Kidney epithelial cell (primary cell): ENCODE measurements around the gene CCR6. TPM values are rescaled to one million over a fixed set of nuclear protein-coding genes. Genes with fewer than 3 reads are reported as not detected.

Source experiments
- DNase-seq: peaks from one replicate; pipeline ENCODE4 v3.0.0-alpha.2; 2010; ENCODE audit warnings: low read depth
- H3K27me3 ChIP-seq: 2 replicates; pipeline ENCODE4 v1.6.0; 2011; ENCODE audit warnings: low read length; ENCODE audit not compliant: control insufficient read depth, insufficient read depth
- H3K36me3 ChIP-seq: 2 replicates; pipeline ENCODE4 v1.5.1; 2011; ENCODE audit warnings: low read length; ENCODE audit not compliant: control insufficient read depth, insufficient read depth
- H3K4me3 ChIP-seq: 2 replicates; pipeline ENCODE4 v1.5.1; 2011; ENCODE audit warnings: low read depth, mild to moderate bottlenecking, control low read depth, low read length
- total RNA-seq: library from RNA; depleted of rRNA; stranded (reverse); fragments of >200 nt; gene quantifications from 2 replicates; pipeline ENCODE4 v1.2.3, GENCODE V29; 2015
- TF ChIP-seq, protein P1 (sequence below): IDR thresholded peaks from 2 replicates; pipeline ENCODE4 v1.5.1; 2011; ENCODE audit warnings: mild to moderate bottlenecking, moderate library complexity, low read length, control low read depth, inconsistent platforms; ENCODE audit not compliant: insufficient read depth, poor library complexity, severe bottlenecking

The CCR6 gene
- total RNA-seq, 1 donor from 2014 or later: not detected

GRCh38 chr6:167113935-167114910, 8.7 kb upstream of the CCR6 start:
- H3K27me3 ChIP-seq: peaks cover 22% of the 10 kb centered on the region
- no peak overlapping the region for H3K4me3 ChIP-seq
- no peaks in the 10 kb centered on the region for H3K36me3 ChIP-seq
- DNase-seq: no peak
- TF ChIP-seq, protein P1, sequence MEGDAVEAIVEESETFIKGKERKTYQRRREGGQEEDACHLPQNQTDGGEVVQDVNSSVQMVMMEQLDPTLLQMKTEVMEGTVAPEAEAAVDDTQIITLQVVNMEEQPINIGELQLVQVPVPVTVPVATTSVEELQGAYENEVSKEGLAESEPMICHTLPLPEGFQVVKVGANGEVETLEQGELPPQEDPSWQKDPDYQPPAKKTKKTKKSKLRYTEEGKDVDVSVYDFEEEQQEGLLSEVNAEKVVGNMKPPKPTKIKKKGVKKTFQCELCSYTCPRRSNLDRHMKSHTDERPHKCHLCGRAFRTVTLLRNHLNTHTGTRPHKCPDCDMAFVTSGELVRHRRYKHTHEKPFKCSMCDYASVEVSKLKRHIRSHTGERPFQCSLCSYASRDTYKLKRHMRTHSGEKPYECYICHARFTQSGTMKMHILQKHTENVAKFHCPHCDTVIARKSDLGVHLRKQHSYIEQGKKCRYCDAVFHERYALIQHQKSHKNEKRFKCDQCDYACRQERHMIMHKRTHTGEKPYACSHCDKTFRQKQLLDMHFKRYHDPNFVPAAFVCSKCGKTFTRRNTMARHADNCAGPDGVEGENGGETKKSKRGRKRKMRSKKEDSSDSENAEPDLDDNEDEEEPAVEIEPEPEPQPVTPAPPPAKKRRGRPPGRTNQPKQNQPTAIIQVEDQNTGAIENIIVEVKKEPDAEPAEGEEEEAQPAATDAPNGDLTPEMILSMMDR: no peak

DNA sequence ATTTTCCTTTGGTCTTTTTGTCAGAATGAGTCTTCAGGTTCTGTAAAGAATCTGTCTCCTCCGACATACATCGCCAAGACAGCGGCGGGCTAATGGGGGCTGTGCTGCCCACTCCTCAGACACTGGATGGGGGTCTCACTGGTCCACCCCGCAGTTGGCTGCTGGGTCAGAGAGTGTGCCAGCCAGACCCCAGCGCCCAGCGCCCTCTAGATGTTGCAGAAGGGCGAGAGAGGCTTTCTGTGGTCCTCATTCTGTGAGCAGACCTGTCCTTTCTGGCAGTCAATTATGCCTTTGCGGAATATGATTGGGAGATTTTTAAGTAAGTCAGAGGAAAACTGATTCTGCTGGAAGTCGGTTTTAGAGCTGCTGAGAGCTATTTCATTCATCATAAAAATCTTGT, 7.8 kb upstream of the CCR6 start:
- H3K4me3 ChIP-seq: no peak overlapping the region
- peaks cover 22% of the 10 kb centered on the region for H3K27me3 ChIP-seq
- no peaks in the 10 kb centered on the region for H3K36me3 ChIP-seq
- TF ChIP-seq, protein P1: no peak
- DNase-seq: no peak

DNA sequence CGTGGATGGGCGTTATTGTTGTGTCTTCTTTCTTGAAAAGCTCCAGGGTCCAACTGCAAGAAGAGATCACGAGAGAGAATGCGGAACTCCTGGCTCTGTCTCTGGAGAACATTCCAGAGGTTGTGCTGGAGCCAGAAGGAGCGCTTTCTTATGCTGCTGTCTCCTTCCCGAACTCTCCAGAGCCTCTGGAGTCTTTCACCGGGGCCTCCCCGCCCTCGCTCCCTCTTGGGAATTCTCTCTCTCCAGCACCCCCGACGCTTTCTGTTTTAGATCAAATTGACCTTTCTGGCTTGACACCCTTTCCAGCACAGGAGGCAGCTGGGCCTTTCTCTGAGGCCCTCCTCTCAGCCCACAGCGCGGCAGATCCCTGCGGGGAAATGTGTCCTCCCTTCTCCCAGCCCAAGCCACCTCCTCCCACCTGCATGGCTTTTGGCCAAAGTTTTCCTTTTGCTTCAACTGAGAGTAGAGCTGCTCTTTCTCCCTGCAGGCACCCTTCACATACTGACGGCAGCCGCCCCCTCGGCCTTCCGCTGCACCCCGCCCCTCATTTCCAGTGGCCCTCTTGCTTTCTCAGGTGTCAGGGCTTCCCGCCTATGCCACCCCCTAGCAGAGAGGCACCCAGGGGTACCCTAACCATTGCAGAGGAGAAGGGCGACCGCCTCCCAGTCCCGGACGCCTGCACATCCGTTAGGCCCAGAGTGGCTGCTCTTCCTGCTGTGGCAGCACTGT, 6.6 kb upstream of the CCR6 start:
- no peak for DNase-seq
- TF ChIP-seq, protein P1: no peak
- Histone ChIP-seq H3K4me3 (no peak overlapping the region), H3K36me3 (no peaks in the 10 kb centered on the region), H3K27me3 (peaks cover 22% of the 10 kb centered on the region)

DNA sequence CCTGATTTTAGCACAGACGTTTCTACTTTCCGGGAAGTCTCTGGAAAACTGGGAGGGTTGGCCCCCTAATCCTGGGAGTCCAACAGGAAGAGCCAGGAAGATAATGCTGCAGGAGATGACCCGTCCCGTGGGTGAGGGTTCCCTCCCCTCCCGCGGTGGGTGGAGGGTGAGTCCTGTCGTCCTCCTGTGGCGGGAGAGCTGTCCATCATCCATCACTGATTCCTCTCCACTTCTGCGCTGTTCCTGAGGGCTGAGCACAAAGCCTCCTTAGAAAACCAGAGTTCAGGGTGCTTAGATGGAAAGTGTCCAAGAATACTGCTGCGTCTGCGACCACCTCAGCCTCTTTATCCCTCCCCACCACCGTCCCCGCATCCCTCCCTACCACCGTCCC, 6.1 kb upstream of the CCR6 start:
- no peaks in the 10 kb centered on the region for H3K36me3 ChIP-seq
- DNase-seq: no peak
- TF ChIP-seq, protein P1: no peak
- peaks cover 22% of the 10 kb centered on the region for H3K27me3 ChIP-seq
- H3K4me3 ChIP-seq: no peak overlapping the region

DNA sequence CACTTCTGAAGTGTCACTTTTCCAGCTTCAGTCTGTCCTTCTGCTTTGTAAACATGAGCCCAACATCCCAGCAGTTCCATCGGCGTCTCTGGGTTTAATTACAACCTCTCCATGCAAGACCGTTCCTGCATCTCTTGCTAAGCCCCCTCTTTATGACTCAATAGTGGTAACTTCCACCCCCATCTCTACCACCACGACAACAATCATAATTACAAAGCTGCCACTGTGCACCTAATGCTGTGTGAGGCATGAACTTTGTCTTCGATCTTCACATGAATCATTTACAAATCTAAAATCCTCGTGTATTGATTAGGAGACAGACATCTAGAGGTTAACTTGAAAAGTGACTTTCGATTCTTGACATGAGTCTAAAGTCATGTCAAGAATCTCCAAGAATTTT, 4.9 kb upstream of the CCR6 start:
- no peaks in the 10 kb centered on the region for H3K36me3 ChIP-seq
- DNase-seq: no peak
- TF ChIP-seq, protein P1: no peak
- peaks cover 20% of the 10 kb centered on the region for H3K27me3 ChIP-seq
- H3K4me3 ChIP-seq: no peak overlapping the region
